ENCODE data around the gene PIEZO1.

DNA sequence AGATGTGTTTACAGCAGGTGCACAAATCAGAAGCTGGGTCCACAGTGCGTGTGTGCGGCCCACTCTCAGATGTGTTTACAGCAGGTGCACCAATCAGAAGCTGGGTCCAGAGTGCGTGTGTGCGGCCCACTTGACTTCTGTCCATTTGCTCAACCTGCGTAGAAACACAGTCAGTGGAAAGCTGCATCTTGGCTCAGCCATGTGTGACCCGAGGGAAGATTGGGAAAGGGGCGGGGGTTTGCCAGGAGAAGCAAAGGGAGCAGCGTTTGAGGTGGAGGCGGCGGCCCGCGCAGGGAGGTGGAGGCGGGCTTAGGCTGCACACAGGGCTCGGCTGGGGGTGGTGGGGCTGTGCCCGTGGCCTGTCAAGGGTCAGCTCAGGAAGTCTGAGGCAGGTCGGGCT is 74.5 kb downstream of the PIEZO1 start:
- TF ChIP-seq SREBF1 (IDR thresholded peaks at IDR 0.05; ENCODE audit: borderline replicate concordance, low read depth, low read length) = no peak
- TF ChIP-seq, protein P1, sequence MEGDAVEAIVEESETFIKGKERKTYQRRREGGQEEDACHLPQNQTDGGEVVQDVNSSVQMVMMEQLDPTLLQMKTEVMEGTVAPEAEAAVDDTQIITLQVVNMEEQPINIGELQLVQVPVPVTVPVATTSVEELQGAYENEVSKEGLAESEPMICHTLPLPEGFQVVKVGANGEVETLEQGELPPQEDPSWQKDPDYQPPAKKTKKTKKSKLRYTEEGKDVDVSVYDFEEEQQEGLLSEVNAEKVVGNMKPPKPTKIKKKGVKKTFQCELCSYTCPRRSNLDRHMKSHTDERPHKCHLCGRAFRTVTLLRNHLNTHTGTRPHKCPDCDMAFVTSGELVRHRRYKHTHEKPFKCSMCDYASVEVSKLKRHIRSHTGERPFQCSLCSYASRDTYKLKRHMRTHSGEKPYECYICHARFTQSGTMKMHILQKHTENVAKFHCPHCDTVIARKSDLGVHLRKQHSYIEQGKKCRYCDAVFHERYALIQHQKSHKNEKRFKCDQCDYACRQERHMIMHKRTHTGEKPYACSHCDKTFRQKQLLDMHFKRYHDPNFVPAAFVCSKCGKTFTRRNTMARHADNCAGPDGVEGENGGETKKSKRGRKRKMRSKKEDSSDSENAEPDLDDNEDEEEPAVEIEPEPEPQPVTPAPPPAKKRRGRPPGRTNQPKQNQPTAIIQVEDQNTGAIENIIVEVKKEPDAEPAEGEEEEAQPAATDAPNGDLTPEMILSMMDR (IDR thresholded peaks at IDR 0.05 in 2 of 3, conservative IDR thresholded peaks at IDR 0.05 in 1 of 3; ENCODE audit: insufficient read depth in 2 of 3, low read depth in 1 of 3, low read length in 3 of 3) = no peak
- no peak for TF ChIP-seq JUNB (CRISPR knock-in tag; conservative IDR thresholded peaks at IDR 0.05)
- no peak for TF ChIP-seq CEBPB (tag; IDR thresholded peaks at IDR 0.05)
- TF ChIP-seq ZNF133 (CRISPR knock-in tag; IDR thresholded peaks at IDR 0.05) = no peak
- TF ChIP-seq POLR2A (conservative IDR thresholded peaks at IDR 0.05) = no peak
- no peak for TF ChIP-seq ZNF668 (CRISPR knock-in tag; IDR thresholded peaks at IDR 0.05)
- TF ChIP-seq RAD21 (CRISPR knock-in tag; conservative IDR thresholded peaks at IDR 0.05 in 1 of 2, IDR thresholded peaks at IDR 0.05 in 1 of 2) = no peak
